Skeletal muscle cell (primary cell): ENCODE data around the gene KCNQ4.
A peak's percentile ranks its signal among the peaks of the same experiment; 100 is the strongest.

ENCODE experiments used
- DNase-seq: peaks from one replicate; pipeline ENCODE4 v3.0.0-alpha.2; 2010; ENCODE audit warnings: low read depth
- H3K4me3 ChIP-seq: 2 replicates; pipeline ENCODE4 v1.5.1; 2011; ENCODE audit warnings: low read depth, mild to moderate bottlenecking, control low read depth, low read length, moderate library complexity

Gene KCNQ4

DNA sequence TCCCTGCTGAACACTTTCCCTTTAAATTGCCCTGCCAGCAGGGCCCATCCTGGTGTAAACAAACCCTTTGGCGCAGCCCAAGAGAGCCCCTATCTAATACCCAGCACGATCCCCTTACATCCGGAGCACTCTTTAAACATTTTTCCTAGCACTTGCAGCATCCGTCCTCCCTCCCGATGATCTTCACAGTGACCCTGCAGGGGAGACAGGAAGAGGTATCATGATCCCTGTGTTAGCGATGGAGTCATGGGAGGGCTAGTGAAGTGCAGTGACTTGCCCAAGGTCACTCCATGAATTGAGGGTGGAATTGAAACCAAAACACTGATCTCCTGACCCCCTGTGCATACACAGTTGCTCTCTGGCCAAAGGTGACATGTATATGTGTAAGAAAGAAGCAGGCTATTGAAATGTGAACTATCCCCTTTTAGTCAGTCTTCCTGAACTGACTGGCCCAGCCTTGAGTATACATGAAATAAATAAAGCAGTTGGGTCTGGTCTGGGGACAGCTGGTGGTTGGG, 9.8 kb upstream of the KCNQ4 start:
- no peak for DNase-seq
- no peak overlapping the region for H3K4me3 ChIP-seq

- no peak for DNase-seq
- H3K4me3 ChIP-seq: no peak overlapping the region
Observed at GRCh38 chr1:40774266-40774998, 9.2 kb upstream of the KCNQ4 start.

DNA sequence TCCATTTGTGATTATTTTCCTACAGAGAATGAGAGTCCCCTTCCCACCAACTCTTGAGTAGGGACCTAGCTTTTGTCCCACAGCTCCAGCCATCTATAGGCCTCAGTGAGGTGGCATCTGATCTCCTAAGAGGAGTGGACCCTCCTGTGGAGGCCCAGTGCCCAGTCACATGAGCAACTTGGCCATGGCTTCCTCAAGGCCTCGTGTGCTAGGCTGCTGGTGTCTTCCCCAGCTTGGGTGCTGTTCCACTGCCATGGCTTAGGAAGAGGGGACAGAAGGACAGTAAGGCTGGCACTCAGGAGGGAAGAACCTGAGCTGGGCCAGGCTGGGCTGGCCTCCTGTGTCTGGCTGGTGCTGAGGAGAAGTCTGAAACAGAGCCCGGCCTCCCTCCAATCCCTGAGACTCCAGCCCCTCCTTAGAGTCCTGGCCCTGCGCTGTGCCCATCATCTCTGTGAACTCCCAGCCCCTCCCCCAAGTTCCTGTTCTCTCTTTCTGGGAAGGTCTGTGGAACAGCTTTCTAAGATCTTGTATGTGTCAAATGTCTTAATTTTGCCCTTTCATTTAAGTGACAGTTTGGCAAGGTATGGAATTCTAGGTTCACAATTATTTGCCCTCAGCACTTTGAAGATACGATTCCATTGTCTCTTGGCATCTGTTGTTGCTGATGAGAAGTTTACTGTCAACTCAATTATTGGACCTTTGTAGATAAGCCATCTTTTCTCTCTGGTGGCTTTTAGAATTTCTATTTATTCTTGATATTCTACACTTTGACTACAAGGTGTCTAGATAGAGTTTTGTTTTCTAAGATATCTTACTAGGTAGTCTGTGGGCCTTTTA, 7.1 kb upstream of the KCNQ4 start:
- DNase-seq: no peak
- no peak overlapping the region for H3K4me3 ChIP-seq

GRCh38 chr1:40777224-40777970, 6.2 kb upstream of the KCNQ4 start:
- H3K4me3 ChIP-seq: no peak overlapping the region
- DNase-seq: no peak

DNA sequence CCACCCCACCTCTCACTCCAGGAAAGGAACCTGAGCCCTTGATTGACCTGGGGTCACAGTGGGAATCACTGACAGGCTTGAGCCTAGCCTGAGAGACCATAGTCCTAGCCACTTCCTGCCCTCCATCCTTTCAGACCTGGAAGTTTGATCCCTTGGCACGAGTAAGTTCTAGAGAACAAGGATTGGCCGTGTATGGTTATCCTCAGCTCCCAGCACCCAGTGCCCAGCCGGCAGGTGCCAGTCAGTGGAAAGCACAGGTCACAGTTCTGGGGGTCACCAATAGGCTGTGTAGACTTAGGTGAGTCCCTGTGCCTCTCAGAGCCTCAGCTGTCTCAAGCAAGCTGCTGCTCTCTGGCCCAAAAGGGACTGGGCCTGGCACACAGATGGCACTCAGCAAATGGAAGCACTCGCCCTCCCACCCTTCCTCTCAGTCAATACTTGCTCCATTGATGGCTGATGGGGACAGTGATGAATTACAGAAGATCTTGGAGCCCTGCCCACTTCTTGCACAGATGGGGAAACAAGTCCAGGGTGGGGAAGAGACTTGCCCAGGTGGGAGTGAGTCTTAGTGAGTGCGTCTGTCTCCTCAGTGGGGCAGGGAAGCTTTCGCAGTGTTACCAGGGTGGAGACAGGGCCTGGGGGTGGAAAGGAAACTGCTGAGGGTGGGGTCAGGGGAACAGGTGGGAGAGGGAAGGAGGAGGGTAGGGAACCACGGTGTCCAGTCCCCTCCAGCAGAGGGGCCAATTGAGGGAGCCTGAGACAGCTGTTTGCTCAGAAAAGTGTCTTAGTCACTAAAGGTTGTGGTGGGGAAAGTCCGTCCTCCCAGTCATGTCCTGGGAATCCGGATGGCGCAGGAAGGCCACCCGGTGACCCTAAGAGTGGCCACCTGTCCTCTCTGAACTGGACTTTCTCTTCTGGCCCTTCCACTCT, 2.6 kb upstream of the KCNQ4 start:
- no peak for DNase-seq
- no peak overlapping the region for H3K4me3 ChIP-seq

- DNase-seq: no peak
- H3K4me3 ChIP-seq: no peak overlapping the region
Observed at GRCh38 chr1:40781608-40781971, 2.0 kb upstream of the KCNQ4 start.

DNA sequence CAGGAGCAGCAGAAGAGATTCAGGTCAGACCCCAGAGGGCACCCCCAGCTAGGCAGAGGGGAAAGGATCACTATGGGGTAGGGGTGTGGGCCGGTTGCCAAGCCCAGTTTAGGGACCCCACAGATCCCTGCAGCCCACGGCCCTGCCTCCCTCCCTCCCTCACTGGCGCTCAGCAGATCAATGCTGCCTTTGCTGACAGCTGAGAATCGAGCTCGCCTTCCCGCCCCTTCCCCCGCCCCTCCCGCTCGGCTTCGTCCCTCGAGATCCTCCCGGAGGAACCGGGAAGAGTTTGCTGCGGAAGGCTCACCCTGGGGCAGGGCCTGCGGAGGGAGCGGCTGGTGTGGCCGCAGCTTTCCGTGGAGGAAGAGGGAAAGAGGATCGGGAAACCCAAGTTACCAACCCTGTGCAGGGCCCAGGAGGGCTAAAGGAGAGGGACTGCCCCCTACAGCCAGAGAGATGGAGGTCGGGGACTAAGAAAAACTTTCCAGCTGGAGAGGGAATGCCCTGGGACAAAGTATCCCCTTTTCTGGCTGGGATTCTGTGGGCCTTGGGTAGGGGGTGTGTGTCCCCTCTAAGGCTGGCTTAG, 1.1 kb upstream of the KCNQ4 start:
- DNase-seq: no peak
- H3K4me3 ChIP-seq: peak overlapping the region; percentile 20

DNA sequence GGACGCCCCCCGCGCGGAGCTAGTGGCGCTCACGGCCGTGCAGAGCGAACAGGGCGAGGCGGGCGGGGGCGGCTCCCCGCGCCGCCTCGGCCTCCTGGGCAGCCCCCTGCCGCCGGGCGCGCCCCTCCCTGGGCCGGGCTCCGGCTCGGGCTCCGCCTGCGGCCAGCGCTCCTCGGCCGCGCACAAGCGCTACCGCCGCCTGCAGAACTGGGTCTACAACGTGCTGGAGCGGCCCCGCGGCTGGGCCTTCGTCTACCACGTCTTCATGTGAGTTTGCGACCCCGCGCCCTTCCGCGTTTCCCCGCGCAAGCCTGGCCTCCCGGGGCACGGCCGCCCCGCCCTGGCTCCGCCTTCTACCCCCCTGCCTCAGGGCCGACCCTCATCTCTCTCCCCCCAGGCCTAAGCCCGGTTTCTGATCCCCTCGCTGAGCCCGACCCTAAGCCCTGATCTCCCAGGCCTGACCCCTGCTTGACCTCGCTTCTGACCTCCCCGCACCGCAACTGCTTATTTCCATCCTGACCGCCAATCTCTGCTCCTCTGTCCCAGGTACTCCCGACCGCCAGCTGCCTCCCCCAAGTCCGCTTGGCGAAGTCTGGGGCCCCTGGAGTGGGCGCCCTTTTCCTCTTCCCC, 669 bp downstream of the KCNQ4 start:
- no peak for DNase-seq
- peak overlapping the region; percentile 15 for H3K4me3 ChIP-seq

- DNase-seq: no peak
- H3K4me3 ChIP-seq: no peak overlapping the region
Observed at GRCh38 chr1:40784771-40785151, 1.2 kb downstream of the KCNQ4 start.

DNA sequence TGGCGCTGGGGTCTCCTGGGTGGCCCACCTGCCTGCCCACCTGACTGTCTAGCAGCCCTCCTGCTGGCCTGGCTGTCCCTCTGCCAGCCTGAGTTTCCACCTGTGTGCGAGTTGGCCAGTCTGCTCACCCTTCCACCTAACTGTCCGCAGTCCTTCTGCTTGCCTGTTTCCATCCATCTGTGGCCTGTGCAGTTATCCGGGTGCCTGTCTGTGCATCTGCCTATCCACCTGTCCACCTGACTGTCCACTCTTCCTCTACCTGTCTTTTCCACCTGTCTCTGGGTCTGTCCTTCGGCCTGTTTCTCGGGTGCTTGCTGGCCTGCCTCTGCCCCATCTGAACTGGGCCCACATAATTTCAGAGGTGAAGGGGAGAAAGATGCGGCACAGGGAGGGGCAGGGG, 1.9 kb downstream of the KCNQ4 start:
- DNase-seq: no peak
- no peak overlapping the region for H3K4me3 ChIP-seq

- H3K4me3 ChIP-seq: no peak overlapping the region
- DNase-seq: no peak
Observed at GRCh38 chr1:40786171-40786994, 2.8 kb downstream of the KCNQ4 start.

DNA sequence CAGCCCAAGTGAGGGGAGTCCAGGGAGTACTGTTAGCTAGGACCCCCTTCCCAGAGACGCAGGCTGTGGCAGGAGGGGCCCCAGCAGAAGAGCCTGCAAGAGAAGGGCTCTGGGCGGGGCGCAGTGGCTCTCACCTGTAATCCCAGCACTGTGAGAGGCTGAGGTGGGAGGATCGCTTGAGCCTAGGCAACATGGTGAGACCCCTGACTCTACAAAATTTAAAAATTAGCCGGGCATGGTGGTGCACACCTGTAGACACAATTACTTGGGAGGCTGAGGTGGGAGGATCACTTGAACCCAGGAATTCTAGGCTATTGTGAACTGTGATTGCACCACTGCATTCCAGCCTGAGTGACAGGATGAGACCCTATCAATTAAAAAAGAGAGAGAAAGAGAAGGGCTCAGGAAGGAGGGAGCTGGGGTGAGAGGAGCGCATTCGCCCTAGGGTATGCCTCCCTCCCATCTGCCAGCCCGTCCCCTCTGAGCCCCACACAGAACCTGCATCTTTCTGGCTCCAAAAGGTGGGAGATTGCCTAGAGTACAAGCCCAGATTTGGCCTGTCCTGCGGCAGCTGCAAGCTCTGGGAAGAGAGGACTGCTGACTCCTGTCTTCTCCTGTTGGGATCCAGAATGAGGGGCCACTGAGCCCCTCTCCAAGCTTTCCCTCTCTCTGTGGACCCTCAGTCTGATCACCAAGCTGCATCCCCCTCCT, 3.6 kb downstream of the KCNQ4 start:
- no peak for DNase-seq
- H3K4me3 ChIP-seq: no peak overlapping the region

- no peak for DNase-seq
- no peak overlapping the region for H3K4me3 ChIP-seq
Observed at GRCh38 chr1:40787737-40788560, 4.4 kb downstream of the KCNQ4 start.

- no peak for DNase-seq
- H3K4me3 ChIP-seq: no peak overlapping the region
Observed at GRCh38 chr1:40788561-40789341, 5.2 kb downstream of the KCNQ4 start.

GRCh38 chr1:40789342-40789598, 5.7 kb downstream of the KCNQ4 start:
- DNase-seq: no peak
- no peak overlapping the region for H3K4me3 ChIP-seq
